Activated CD8-positive, alpha-beta memory T cell treated with anti-CD3 and anti-CD28 coated beads for 4 hours (primary cell): ENCODE results near the gene ASPG.

Source experiments
- DNase-seq, 2 donors: peaks; one replicate each; pipeline ENCODE4 v3.0.0-alpha.2; 2020; ENCODE audit warnings: low read depth in 2 of 2

ASPG gene

DNA sequence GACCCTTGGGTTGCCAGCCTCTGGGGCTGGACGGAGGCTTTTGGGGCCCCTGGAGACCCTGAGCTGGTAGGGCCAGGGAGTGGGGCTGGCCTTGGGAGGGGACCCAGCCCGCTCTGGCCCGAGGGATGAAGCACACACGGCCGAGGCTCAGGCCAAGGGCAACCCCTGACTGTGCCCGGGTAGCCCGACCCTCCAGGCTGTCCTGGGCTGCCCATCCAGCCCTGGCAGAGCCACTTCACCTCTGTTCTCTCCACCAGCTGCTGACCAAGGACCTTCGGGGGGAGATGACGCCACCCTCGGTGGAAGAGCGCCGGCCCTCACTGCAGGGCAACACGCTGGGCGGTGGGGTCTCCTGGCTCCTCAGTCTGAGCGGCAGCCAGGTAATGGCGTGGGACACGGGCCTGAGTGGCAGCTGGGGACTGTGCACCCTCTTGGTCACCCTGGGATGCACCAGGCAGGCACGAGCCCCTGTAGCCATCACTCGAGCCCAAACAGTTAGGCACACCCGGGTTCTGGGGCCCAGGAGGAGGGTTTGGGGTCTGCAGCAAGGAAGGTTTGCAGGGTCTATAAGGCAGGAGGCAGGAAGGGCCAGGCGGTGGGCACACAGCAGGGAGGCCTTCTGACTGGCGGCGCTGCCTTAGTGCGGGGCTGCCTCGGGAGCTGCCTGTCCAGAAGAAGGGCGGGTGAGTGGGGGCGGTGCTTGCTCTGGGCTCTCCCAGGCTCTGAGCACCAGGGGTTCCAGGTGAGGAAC, 19.7 kb downstream of the ASPG start:
- DNase-seq = no peak

DNA sequence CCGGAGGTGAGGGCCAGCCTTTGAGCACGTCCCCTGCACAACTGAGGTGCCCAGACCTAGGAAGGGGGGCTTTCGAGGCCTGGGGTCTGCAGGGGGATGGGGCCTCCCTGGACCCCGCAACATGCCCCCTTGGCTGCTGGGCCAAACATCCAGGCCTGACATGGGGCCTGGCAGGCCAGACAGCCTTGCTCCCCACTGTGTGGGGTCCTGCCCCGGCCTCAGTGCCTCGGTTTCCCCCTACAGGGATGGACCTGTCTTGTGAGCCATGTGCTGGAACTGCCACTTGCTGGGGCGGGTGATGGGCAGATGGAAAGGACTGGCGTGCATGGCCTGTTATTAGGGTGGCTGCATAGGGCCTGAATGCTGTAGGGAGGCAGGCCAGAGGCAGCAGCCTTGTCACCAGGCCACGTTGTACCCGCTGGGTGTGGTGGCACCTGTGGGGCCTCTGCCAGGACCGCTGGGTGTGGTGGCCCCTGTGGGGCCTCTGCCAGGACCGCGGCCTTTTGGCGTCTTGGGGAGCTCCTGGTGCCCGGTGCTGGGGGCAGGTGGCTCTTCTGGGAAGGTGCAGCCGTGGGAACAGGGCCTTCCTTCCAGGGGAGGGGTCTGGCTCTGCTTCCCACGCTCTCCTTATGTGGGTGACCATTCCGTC, 20.4 kb downstream of the ASPG start:
- no peak for DNase-seq

- DNase-seq = no peak
These were observed 21.0 kb downstream of the ASPG start for GRCh38 chr14:104106471-104106991.

DNA sequence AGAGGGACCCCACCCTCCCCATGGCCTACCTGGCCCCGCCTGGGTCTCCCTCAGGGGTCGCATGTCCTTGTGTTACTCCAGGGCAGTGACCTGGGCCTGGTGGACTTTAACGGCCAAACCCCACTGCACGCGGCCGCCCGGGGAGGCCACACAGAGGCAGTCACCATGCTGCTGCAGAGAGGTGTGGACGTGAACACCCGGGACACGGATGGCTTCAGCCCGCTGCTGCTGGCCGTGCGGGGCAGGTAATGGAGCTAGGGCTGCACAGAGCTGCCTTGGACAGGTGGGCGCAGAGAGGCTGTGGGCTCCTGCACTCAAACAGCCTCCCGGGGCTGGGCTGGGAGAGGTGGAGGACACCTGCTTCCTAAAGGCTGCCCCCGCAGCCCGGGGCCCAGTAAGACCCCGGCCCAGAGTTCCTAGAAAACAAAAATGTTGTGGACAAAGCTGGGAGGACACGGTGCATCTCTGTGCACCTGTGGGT, 21.6 kb downstream of the ASPG start:
- DNase-seq = no peak

GRCh38 chr14:104107611-104108569, 22.4 kb downstream of the ASPG start:
- DNase-seq = no peak

- no peak for DNase-seq
These were observed 23.4 kb downstream of the ASPG start for GRCh38 chr14:104108570-104109541.

DNA sequence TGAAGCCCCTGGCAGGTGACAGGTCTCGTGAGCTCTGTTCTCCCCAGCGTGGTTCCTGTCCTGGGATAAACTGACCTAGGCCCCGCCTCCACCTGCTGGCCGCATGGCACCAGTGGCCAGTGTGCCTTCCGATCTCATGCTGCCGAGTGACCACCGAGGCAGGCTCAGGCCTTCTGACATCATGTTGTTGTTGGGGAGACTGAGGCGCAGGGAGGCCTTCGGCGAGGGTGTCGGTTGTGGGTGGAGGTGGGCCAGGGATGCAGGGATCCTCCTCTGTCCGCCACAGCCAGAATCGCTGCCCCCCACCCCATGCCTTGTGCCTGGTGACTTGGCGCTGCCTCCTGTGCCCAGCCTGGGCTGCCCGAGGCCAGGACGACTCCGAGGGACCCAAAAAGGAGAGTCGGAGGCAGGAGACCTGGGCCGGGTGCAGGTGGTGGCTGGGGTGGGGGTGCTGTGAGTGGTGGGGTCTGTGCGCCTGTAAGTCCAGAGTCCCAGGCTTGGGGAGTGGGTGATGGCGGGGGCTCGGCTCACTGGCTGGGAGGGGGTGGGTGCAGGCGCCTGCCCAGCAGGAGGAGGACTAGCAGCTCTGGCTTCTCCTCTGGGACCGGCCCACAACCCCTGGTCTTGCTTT, 24.3 kb downstream of the ASPG start:
- DNase-seq = no peak

- no peak for DNase-seq
These were observed 25.1 kb downstream of the ASPG start for GRCh38 chr14:104110491-104111209.

DNA sequence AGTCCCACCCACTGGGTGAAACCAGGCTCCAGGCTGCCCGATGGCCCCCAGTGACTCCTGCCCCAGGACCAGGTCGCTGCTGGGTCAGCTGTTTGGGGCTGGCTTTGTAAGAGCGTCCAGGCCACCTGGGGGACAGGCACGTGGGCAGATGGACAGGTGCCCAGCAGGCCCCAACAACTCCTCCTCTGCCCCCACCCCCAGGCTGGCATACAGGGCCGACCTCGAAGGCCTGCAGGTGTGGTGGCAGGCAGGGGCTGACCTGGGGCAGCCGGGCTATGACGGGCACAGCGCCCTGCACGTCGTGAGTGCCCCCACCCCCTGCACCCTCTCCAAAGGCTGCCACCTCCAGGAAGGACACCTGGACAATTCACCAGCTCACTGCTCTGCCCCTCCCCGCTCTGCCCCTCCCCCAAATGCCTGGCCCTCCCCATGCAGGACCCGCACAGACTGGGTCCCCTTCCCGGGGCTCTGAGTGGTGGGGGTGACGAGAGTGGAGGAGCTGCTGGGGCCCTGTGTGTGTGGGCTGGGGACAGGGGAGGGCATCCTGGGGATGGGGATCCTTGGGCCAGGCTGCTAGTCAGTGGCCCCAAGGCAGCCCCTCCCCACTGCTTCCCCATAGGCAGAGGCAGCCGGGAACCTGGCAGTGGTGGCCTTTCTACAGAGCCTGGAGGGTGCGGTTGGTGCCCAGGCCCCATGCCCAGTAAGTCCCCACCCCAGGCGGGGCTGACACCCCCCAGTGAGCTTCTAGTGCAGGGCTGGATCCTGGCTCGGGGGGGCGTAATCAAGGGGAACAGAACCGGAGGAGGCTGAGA, 26.0 kb downstream of the ASPG start:
- no peak for DNase-seq

DNA sequence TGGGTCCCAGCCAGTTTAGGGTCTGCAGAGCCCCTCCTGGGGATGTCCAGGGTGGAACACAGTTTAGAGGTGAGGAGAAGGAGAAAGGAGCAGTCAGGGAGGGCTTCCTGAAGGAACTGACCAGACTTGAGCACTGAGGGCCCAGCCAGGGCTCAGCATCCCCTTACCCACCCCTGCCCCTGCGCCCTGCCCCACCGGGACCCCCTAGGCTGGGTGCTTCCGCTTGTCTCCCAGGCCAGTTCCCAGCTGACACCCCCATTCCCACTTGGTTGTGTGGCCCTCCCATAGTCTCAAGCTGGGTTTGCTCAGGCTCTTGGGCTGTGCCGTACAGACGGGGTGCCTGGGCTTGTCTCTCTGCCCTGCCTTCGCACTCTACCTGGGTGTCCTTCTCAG, 26.6 kb downstream of the ASPG start:
- DNase-seq = no peak

DNA sequence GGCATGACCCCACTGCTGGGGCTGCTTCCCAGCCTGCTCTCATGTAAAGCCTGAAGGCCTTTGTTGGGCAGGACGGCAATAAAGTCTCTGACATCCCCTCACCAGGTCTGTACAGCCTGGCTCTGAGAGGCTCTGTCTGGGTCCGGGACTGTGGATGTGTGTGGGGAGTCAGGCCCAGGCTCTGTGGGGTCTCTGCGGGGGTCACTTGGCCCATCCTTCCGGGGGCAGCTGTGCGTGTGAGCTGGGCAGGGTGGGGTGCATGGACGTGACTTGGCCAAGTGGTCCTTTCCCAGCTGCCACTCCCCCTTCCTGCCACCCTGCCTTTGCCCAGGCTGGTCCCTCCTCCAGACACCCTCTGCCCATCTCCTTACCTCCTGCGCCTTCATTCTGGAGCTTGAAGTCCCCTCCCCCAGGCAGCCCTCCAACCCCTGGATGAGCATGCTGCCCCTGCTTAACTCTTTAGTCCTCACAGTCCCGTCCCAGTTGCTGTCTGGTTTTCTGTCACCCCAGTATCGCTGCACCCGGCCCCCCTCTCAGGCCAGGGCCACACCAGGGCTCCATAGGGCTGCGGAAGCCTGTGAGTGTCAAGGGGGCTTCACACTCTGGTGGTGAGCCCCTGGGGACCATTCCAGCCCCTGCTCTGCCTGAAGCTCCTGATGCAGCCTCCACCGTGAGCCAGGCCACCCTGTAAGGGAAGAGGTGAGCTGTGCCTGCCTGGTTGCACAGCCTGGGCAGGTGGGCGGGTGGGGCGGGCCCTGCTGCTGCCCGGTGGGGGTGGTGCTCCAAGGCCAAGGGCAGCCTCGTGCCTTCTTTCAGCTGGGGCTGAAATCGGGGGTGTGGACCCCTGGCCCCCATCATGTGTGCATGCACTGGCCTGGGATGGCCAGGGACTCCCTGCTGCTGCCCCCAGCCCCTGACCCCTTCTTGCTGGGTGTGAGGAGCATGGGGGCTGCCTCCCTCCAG, 27.4 kb downstream of the ASPG start:
- DNase-seq = no peak

GRCh38 chr14:104113631-104114420, 28.3 kb downstream of the ASPG start:
- DNase-seq = no peak

GRCh38 chr14:104114421-104115130, 29.1 kb downstream of the ASPG start:
- DNase-seq = no peak

- DNase-seq = no peak
These were observed 29.7 kb downstream of the ASPG start for GRCh38 chr14:104115131-104115600.

- no peak for DNase-seq
These were observed 30.3 kb downstream of the ASPG start for GRCh38 chr14:104115691-104116287.
